Parathyroid adenoma (tissue), 2 donors: Measurements from ENCODE around the gene SLITRK5.

Source experiments
- H2AFZ ChIP-seq: fragments of 300-600 bp; sonication (generic); one replicate; pipeline ENCODE4 v1.7.0; 2017; ENCODE audit warnings: antibody characterized with exemption, mild to moderate bottlenecking
- H3K27ac ChIP-seq: fragments of 300-600 bp; sonication (generic); one replicate; pipeline ENCODE4 v1.7.0; 2017
- H3K27me3 ChIP-seq: fragments of 300-600 bp; sonication (generic); one replicate; pipeline ENCODE4 v1.7.0; 2017; ENCODE audit warnings: low read length; ENCODE audit not compliant: control insufficient read depth, insufficient read depth
- H3K36me3 ChIP-seq: fragments of 300-600 bp; sonication (generic); one replicate; pipeline ENCODE4 v1.7.0; 2017; ENCODE audit warnings: low read length; ENCODE audit not compliant: control insufficient read depth, insufficient read depth
- H3K4me1 ChIP-seq: fragments of 300-600 bp; sonication (generic); one replicate; pipeline ENCODE4 v1.7.0; 2017; ENCODE audit warnings: control low read depth
- H3K4me2 ChIP-seq: fragments of 300-600 bp; sonication (generic); one replicate; pipeline ENCODE4 v1.7.0; 2017; ENCODE audit warnings: low read length
- H3K4me3 ChIP-seq: fragments of 300-600 bp; sonication (generic); one replicate; pipeline ENCODE4 v1.7.0; 2017; ENCODE audit warnings: low read depth, low read length
- H3K79me2 ChIP-seq: fragments of 300-600 bp; sonication (generic); one replicate; pipeline ENCODE4 v1.7.0; 2017; ENCODE audit warnings: control low read depth
- H3K9ac ChIP-seq: fragments of 300-600 bp; sonication (generic); one replicate; pipeline ENCODE4 v1.7.0; 2017; ENCODE audit warnings: mild to moderate bottlenecking
- H3K9me3 ChIP-seq: fragments of 300-600 bp; sonication (generic); one replicate; pipeline ENCODE4 v1.7.0; 2017; ENCODE audit warnings: low read length; ENCODE audit not compliant: control insufficient read depth
- CTCF ChIP-seq: fragments of 300-600 bp; sonication (generic); IDR thresholded peaks from one replicate; pipeline ENCODE4 v1.7.0; 2017; ENCODE audit warnings: antibody characterized with exemption, mild to moderate bottlenecking
- donor health status: primary hyperparathyroidism.

Gene SLITRK5

GRCh38 chr13:87675851-87676250 is 4.7 kb downstream of the SLITRK5 start:
- no peak overlapping the region for H2AFZ ChIP-seq
- H3K27me3 ChIP-seq = peaks cover 9% of the 10 kb centered on the region
- no peak overlapping the region for H3K4me3 ChIP-seq
- no peak overlapping the region for H3K27ac ChIP-seq
- H3K9me3 ChIP-seq = no peaks in the 10 kb centered on the region
- no peaks in the 10 kb centered on the region for H3K4me1 ChIP-seq
- TF ChIP-seq CTCF = no peak
- no peak overlapping the region for H3K4me2 ChIP-seq
- H3K9ac ChIP-seq = no peak overlapping the region
- H3K79me2 ChIP-seq = no peaks in the 10 kb centered on the region
- H3K36me3 ChIP-seq = no peaks in the 10 kb centered on the region

- TF ChIP-seq CTCF = no peak
- Histone ChIP-seq H3K9ac (no peak overlapping the region), H3K27ac (no peak overlapping the region), H3K4me3 (no peak overlapping the region), H3K9me3 (no peaks in the 10 kb centered on the region), H3K4me1 (no peaks in the 10 kb centered on the region), H2AFZ (no peak overlapping the region), H3K79me2 (no peaks in the 10 kb centered on the region), H3K36me3 (no peaks in the 10 kb centered on the region), H3K27me3 (peaks cover 9% of the 10 kb centered on the region), H3K4me2 (no peak overlapping the region)
These were observed 5.3 kb downstream of the SLITRK5 start for GRCh38 chr13:87676254-87677042.

GRCh38 chr13:87677043-87677495 is 5.9 kb downstream of the SLITRK5 start:
- no peaks in the 10 kb centered on the region for H3K36me3 ChIP-seq
- H3K27ac ChIP-seq = no peak overlapping the region
- H3K27me3 ChIP-seq = peaks cover 9% of the 10 kb centered on the region
- H3K79me2 ChIP-seq = no peaks in the 10 kb centered on the region
- H3K4me2 ChIP-seq = peak overlapping the region; percentile 67
- no peak for TF ChIP-seq CTCF
- peak overlapping the region; percentile 49 for H3K4me3 ChIP-seq
- H3K9ac ChIP-seq = no peak overlapping the region
- no peaks in the 10 kb centered on the region for H3K4me1 ChIP-seq
- H3K9me3 ChIP-seq = no peaks in the 10 kb centered on the region
- no peak overlapping the region for H2AFZ ChIP-seq

GRCh38 chr13:87677496-87678371 is 6.6 kb downstream of the SLITRK5 start:
- no peaks in the 10 kb centered on the region for H3K79me2 ChIP-seq
- H3K9ac ChIP-seq = no peak overlapping the region
- no peak for TF ChIP-seq CTCF
- H3K4me2 ChIP-seq = peak overlapping the region; percentile 67
- H3K4me3 ChIP-seq = peak overlapping the region; percentile 49
- no peak overlapping the region for H3K27ac ChIP-seq
- no peaks in the 10 kb centered on the region for H3K9me3 ChIP-seq
- peaks cover 9% of the 10 kb centered on the region for H3K27me3 ChIP-seq
- H2AFZ ChIP-seq = peak overlapping the region; percentile 28
- H3K36me3 ChIP-seq = no peaks in the 10 kb centered on the region
- no peaks in the 10 kb centered on the region for H3K4me1 ChIP-seq
